CD14-positive monocyte (primary cell): Measurements from ENCODE around the gene CYTH4. TPM values are rescaled to one million over a fixed set of nuclear protein-coding genes. Genes with fewer than 3 reads are reported as not detected.

Experiments used
- DNase-seq, 3 donors: peaks; one replicate each; pipeline ENCODE4 v3.0.0-alpha.2; 2011 to 2022
- H2AFZ ChIP-seq: 2 replicates; pipeline ENCODE4 v1.6.0; 2012; ENCODE audit warnings: mild to moderate bottlenecking, low read depth, low read length, inconsistent platforms; ENCODE audit not compliant: insufficient read depth, poor library complexity, severe bottlenecking
- H3K27ac ChIP-seq, 2 donors: 1 replicate in 1 of 2; 2 replicates in 1 of 2; pipeline ENCODE4 v1.5.1; 2012 to 2013; ENCODE audit warnings: low read length in 2 of 2, control low read depth in 1 of 2, inconsistent platforms in 1 of 2, low read depth in 1 of 2, mild to moderate bottlenecking in 1 of 2
- H3K27me3 ChIP-seq, 2 donors: one replicate each; pipeline versions ENCODE4 v1.6.0 to v1.6.1; 2011 to 2013; ENCODE audit warnings: low read length in 2 of 2; ENCODE audit not compliant: control insufficient read depth in 2 of 2, insufficient read depth in 2 of 2
- H3K36me3 ChIP-seq, 2 donors: replicated peaks in 1 of 2; 1 replicate in 1 of 2; 2 replicates in 1 of 2; pipeline versions ENCODE4 v1.5.1 to v1.6.1; 2012 to 2013; ENCODE audit warnings: low read length in 2 of 2, control low read depth in 1 of 2, inconsistent platforms in 1 of 2, mild to moderate bottlenecking in 1 of 2; ENCODE audit not compliant: insufficient read depth in 2 of 2, control insufficient read depth in 1 of 2
- H3K4me1 ChIP-seq, 2 donors: 1 replicate in 1 of 2; 2 replicates in 1 of 2; pipeline versions ENCODE4 v1.5.1 to v1.6.1; 2012 to 2013; ENCODE audit warnings: low read length in 2 of 2, control low read depth in 1 of 2, inconsistent platforms in 1 of 2, mild to moderate bottlenecking in 1 of 2, moderate library complexity in 1 of 2; ENCODE audit not compliant: insufficient read depth in 2 of 2, control insufficient read depth in 1 of 2
- H3K4me2 ChIP-seq: replicated peaks from 2 replicates; pipeline ENCODE3; 2012; ENCODE audit warnings: low read length, moderate library complexity, mild to moderate bottlenecking; ENCODE audit not compliant: poor library complexity, severe bottlenecking; ENCODE audit errors: extremely low read depth
- H3K4me3 ChIP-seq, 3 experiments: fragments of 200-600 bp in 1 of 3; sonication (generic) in 1 of 3; replicated peaks in 1 of 3; 1 replicate in 2 of 3; 2 replicates in 1 of 3; pipeline ENCODE4 v1.5.1; 2011 to 2013; ENCODE audit warnings: low read length in 3 of 3, mild to moderate bottlenecking in 3 of 3, control low read depth in 2 of 3, low read depth in 2 of 3, inconsistent platforms in 1 of 3, moderate library complexity in 1 of 3
- H3K79me2 ChIP-seq: 2 replicates; pipeline ENCODE4 v1.6.0; 2012; ENCODE audit warnings: mild to moderate bottlenecking, control low read depth, inconsistent platforms, low read length, moderate library complexity; ENCODE audit not compliant: insufficient read depth
- H3K9ac ChIP-seq: 2 replicates; pipeline ENCODE4 v1.6.0; 2017; ENCODE audit warnings: low read length, mild to moderate bottlenecking; ENCODE audit not compliant: insufficient read depth, poor library complexity, severe bottlenecking
- H3K9me3 ChIP-seq, 2 donors: replicated peaks in 1 of 2; 1 replicate in 1 of 2; 2 replicates in 1 of 2; pipeline versions ENCODE4 v1.5.1 to v1.6.1; 2012 to 2013; ENCODE audit warnings: low read length in 2 of 2, control low read depth in 1 of 2; ENCODE audit not compliant: control insufficient read depth in 1 of 2, insufficient read depth in 1 of 2
- H4K20me1 ChIP-seq: 2 replicates; pipeline ENCODE4 v1.6.0; 2012; ENCODE audit warnings: mild to moderate bottlenecking, low read length, control low read depth, moderate library complexity; ENCODE audit not compliant: insufficient read depth
- H3K27ac Mint-ChIP-seq, 7 donors: one replicate each; pipeline ENCODE4 v1.8.0; 2020; ENCODE audit warnings: mild to moderate bottlenecking in 7 of 7, mixed read lengths in 7 of 7, moderate library complexity in 6 of 7, inconsistent platforms in 2 of 7
- H3K27me3 Mint-ChIP-seq, 3 donors: one replicate each; pipeline ENCODE4 v1.8.0; 2021 to 2022; ENCODE audit warnings: low read depth in 3 of 3, mild to moderate bottlenecking in 3 of 3, mixed read lengths in 3 of 3, moderate library complexity in 3 of 3, inconsistent platforms in 1 of 3
- H3K36me3 Mint-ChIP-seq, 2 donors: one replicate each; pipeline ENCODE4 v1.8.0; 2020; ENCODE audit warnings: mixed read lengths in 2 of 2, inconsistent platforms in 1 of 2, mild to moderate bottlenecking in 1 of 2
- H3K4me1 Mint-ChIP-seq: one replicate; pipeline ENCODE4 v1.8.0; 2020; ENCODE audit warnings: mild to moderate bottlenecking, mixed read lengths
- H3K4me3 Mint-ChIP-seq, 2 donors: one replicate each; pipeline ENCODE4 v1.8.0; 2020; ENCODE audit warnings: mild to moderate bottlenecking in 2 of 2, mixed read lengths in 2 of 2, moderate library complexity in 1 of 2
- H3K9me3 Mint-ChIP-seq, 7 donors: one replicate each; pipeline ENCODE4 v1.8.0; 2020 to 2022; ENCODE audit warnings: mixed read lengths in 7 of 7, mild to moderate bottlenecking in 6 of 7, moderate library complexity in 6 of 7, inconsistent platforms in 2 of 7
- CTCF ChIP-seq: fragments of 200-600 bp; IDR thresholded peaks from one replicate; pipeline ENCODE4 v1.8.0; 2022; ENCODE audit warnings: antibody characterized with exemption, mild to moderate bottlenecking
- WGBS: methylation state at CpG from one replicate; pipeline ENCODE4 v1.1.5; 2013; ENCODE audit warnings: missing lambda C conversion rate; ENCODE audit not compliant: insufficient coverage; 5-methylcytosine and 5-hydroxymethylcytosine counted together
- intact Hi-C, 2 donors: fragments of 100-400 bp; cut with micrococcal nuclease; formaldehyde crosslinking; loops; one replicate each; pipeline versions ENCODE4 v1.15.0 to v1.15.1; 2023
- polyA plus RNA-seq, 3 donors: library from polyadenylated mRNA; depleted of rRNA in 1 of 3; unstranded in 2 of 3; stranded (reverse) in 1 of 3; fragments of 300-500 nt in 2 of 3; fragments of >200 nt in 1 of 3; fragmentation: Illumina TruSeq in 2 of 3; gene quantifications; 1 replicate in 2 of 3; 2 replicates in 1 of 3; pipeline ENCODE4 v1.2.3, GENCODE V29; 2012 to 2021

The CYTH4 gene
- polyA plus RNA-seq, 3 donors = 51.0 to 254 (median 70.0) TPM

GRCh38 chr22:37295946-37296345 lies 13.6 kb downstream of the CYTH4 start:
- no peak for DNase-seq
- 97% methylated on average over 9 of the region's 11 CpGs for WGBS
- H3K27ac ChIP-seq = no peak overlapping the region

GRCh38 chr22:37298748-37299495 lies 16.6 kb downstream of the CYTH4 start:
- intact Hi-C loops = no loop called here
- H3K9me3 ChIP-seq = no peaks in the 10 kb centered on the region
- H3K79me2 ChIP-seq = peaks cover 40% of the 10 kb centered on the region
- H3K9ac ChIP-seq = no peak overlapping the region
- peaks cover 89% of the 10 kb centered on the region for H4K20me1 ChIP-seq
- Mint-ChIP-seq H3K9me3 (peaks cover 0 to 4% (median 0%) of the 10 kb centered on the region in 7 donors), H3K27me3 (peaks cover 0 to 2% (median 2%) of the 10 kb centered on the region in 3 donors), H3K27ac (peak overlapping the region; percentile 75 to 92 (median 87)), H3K4me1 (peaks cover 92% of the 10 kb centered on the region), H3K36me3 (peaks cover 92 to 98% of the 10 kb centered on the region in 2 donors), H3K4me3 (peak overlapping the region; percentile 3 to 6)
- no peaks in the 10 kb centered on the region for H3K27me3 ChIP-seq
- peak overlapping the region; percentile 24 for H3K4me2 ChIP-seq
- peaks cover 81 to 93% of the 10 kb centered on the region in 2 donors for H3K36me3 ChIP-seq
- peak in 2 of 3 donors; percentile 55 to 67 for DNase-seq
- TF ChIP-seq CTCF = no peak
- H2AFZ ChIP-seq = no peak overlapping the region
- H3K4me1 ChIP-seq = peaks cover 95 to 99% of the 10 kb centered on the region in 2 donors
- H3K27ac ChIP-seq = peak overlapping the region; percentile 65 to 96
- no peak overlapping the region for H3K4me3 ChIP-seq
- WGBS = 68% methylated on average over 12 of the region's 17 CpGs

More at GRCh38 chr22:37295946-37296345, 13.6 kb downstream of the CYTH4 start:
- Histone ChIP-seq H3K36me3 (peaks cover 84 to 93% of the 10 kb centered on the region in 2 donors), H3K4me3 (no peak overlapping the region), H3K79me2 (peaks cover 54% of the 10 kb centered on the region), H3K4me2 (no peak overlapping the region), H4K20me1 (peaks cover 98% of the 10 kb centered on the region), H2AFZ (no peak overlapping the region), H3K27me3 (no peaks in the 10 kb centered on the region), H3K9me3 (no peaks in the 10 kb centered on the region), H3K4me1 (peaks cover 70 to 97% of the 10 kb centered on the region in 2 donors), H3K9ac (no peak overlapping the region)
- peaks cover 88% of the 10 kb centered on the region for H3K4me1 Mint-ChIP-seq
- no peak for TF ChIP-seq CTCF
- H3K4me3 Mint-ChIP-seq = no peak overlapping the region
- intact Hi-C loops = no loop called here
- H3K9me3 Mint-ChIP-seq = peaks cover 0 to 4% (median 0%) of the 10 kb centered on the region in 7 donors
- H3K36me3 Mint-ChIP-seq = peaks cover 94 to 98% of the 10 kb centered on the region in 2 donors
- H3K27me3 Mint-ChIP-seq = peaks cover 0 to 2% (median 0%) of the 10 kb centered on the region in 3 donors
- peak overlapping the region in 1 of 7 donors; percentile 28 for H3K27ac Mint-ChIP-seq
